SK-N-SH treated with all-trans-retinoic acid at 6 μM for 48 hours (cell line): Measurements from ENCODE around the gene ANKRD65.
"Not testable (repeated sequence)": the region's sequence is repeated elsewhere in the genome, so short reads cannot be mapped to it uniquely, and the experiment has no call there.

ENCODE experiments used
- ATAC-seq: fragments of 200-7000 bp; cut with Tn5 transposase; 3 replicates; pipeline ENCODE4 v1.9.1; 2020; ENCODE audit warnings: mild to moderate bottlenecking, moderate library complexity
- ARNTL ChIP-seq: fragments of 450-650 bp; formaldehyde crosslinking; IDR thresholded peaks from 2 replicates; pipeline ENCODE4 v1.5.0; 2020; ENCODE audit warnings: low read depth, mild to moderate bottlenecking, moderate library complexity, borderline replicate concordance
- BACH2 ChIP-seq: fragments of 250-450 bp; sonication (Bioruptor Pico); IDR thresholded peaks from 2 replicates; pipeline ENCODE4 v1.9.0; 2021; ENCODE audit warnings: mild to moderate bottlenecking, borderline replicate concordance
- CSDC2 ChIP-seq: fragments of 250-450 bp; sonication (Bioruptor Pico); IDR thresholded peaks from 2 replicates; pipeline ENCODE4 v1.5.0; 2020; ENCODE audit warnings: mild to moderate bottlenecking, moderate library complexity
- ESRRG ChIP-seq: fragments of 250-450 bp; sonication (Bioruptor Pico); IDR thresholded peaks from 2 replicates; pipeline ENCODE4 v1.6.1; 2021; ENCODE audit warnings: mild to moderate bottlenecking
- GLIS3 ChIP-seq: fragments of 250-450 bp; sonication (Bioruptor Pico); IDR thresholded peaks from 2 replicates; pipeline ENCODE4 v1.5.0; 2020; ENCODE audit warnings: mild to moderate bottlenecking, moderate library complexity
- OSR1 ChIP-seq: fragments of 250-450 bp; sonication (Bioruptor Pico); IDR thresholded peaks from 2 replicates; pipeline ENCODE4 v1.8.0; 2022; ENCODE audit warnings: moderate library complexity, mild to moderate bottlenecking, inconsistent platforms
- PPARA ChIP-seq: fragments of 250-450 bp; sonication (Bioruptor Pico); IDR thresholded peaks from 2 replicates; pipeline ENCODE4 v1.5.0; 2020; ENCODE audit warnings: mild to moderate bottlenecking, borderline replicate concordance
- RARB ChIP-seq: fragments of 250-450 bp; sonication (Bioruptor Pico); IDR thresholded peaks from 2 replicates; pipeline ENCODE4 v1.8.0; 2021; ENCODE audit warnings: mild to moderate bottlenecking, moderate library complexity
- SNAI2 ChIP-seq: fragments of 250-450 bp; sonication (Bioruptor Pico); IDR thresholded peaks from 2 replicates; pipeline ENCODE4 v1.5.0; 2020; ENCODE audit warnings: mild to moderate bottlenecking, moderate library complexity
- TCF4 ChIP-seq: fragments of 250-450 bp; sonication (Bioruptor Pico); IDR thresholded peaks from 2 replicates; pipeline ENCODE4 v1.8.0; 2021; ENCODE audit warnings: mild to moderate bottlenecking, moderate library complexity, borderline replicate concordance
- TOX ChIP-seq: fragments of 250-450 bp; sonication (Bioruptor Pico); IDR thresholded peaks from 2 replicates; pipeline ENCODE4 v1.8.0; 2021; ENCODE audit warnings: mild to moderate bottlenecking, moderate library complexity, borderline replicate concordance
- ZC3H10 ChIP-seq: fragments of 250-450 bp; sonication (Bioruptor Pico); IDR thresholded peaks from 2 replicates; pipeline ENCODE4 v1.5.1; 2021; ENCODE audit warnings: mild to moderate bottlenecking, moderate library complexity
- ZFP3 ChIP-seq: fragments of 250-450 bp; sonication (Bioruptor Pico); IDR thresholded peaks from 2 replicates; pipeline ENCODE4 v1.5.0; 2020; ENCODE audit warnings: mild to moderate bottlenecking, moderate library complexity
- ZFP30 ChIP-seq: fragments of 450-650 bp; formaldehyde crosslinking; IDR thresholded peaks from 2 replicates; pipeline ENCODE4 v1.5.0; 2022; ENCODE audit warnings: mild to moderate bottlenecking, moderate library complexity
- ZNF565 ChIP-seq: fragments of 450-650 bp; formaldehyde crosslinking; conservative IDR thresholded peaks from 2 replicates; pipeline ENCODE4 v1.5.0; 2020; ENCODE audit warnings: low read depth, mild to moderate bottlenecking, moderate library complexity
- ZNF70 ChIP-seq: fragments of 450-650 bp; formaldehyde crosslinking; IDR thresholded peaks from 2 replicates; pipeline ENCODE4 v1.5.0; 2020; ENCODE audit warnings: mild to moderate bottlenecking, moderate library complexity
- ZNF8 ChIP-seq: fragments of 450-650 bp; formaldehyde crosslinking; IDR thresholded peaks from 2 replicates; pipeline ENCODE4 v1.5.0; 2020; ENCODE audit warnings: mild to moderate bottlenecking, moderate library complexity
- TF ChIP-seq, protein P1 (sequence below): fragments of 250-450 bp; sonication (Bioruptor Pico); IDR thresholded peaks from 2 replicates; pipeline ENCODE4 v1.5.1; 2021; ENCODE audit warnings: mild to moderate bottlenecking, moderate library complexity
- TF ChIP-seq, protein P2 (sequence below): fragments of 250-450 bp; sonication (Bioruptor Pico); IDR thresholded peaks from 2 replicates; pipeline ENCODE4 v1.8.0; 2021; ENCODE audit warnings: low read depth, mild to moderate bottlenecking, moderate library complexity, borderline replicate concordance
- TF ChIP-seq, protein P3 (sequence below): fragments of 250-450 bp; sonication (Bioruptor Pico); IDR thresholded peaks from 2 replicates; pipeline ENCODE4 v1.5.1; 2020; ENCODE audit warnings: low read depth, mild to moderate bottlenecking, moderate library complexity

Gene ANKRD65

DNA sequence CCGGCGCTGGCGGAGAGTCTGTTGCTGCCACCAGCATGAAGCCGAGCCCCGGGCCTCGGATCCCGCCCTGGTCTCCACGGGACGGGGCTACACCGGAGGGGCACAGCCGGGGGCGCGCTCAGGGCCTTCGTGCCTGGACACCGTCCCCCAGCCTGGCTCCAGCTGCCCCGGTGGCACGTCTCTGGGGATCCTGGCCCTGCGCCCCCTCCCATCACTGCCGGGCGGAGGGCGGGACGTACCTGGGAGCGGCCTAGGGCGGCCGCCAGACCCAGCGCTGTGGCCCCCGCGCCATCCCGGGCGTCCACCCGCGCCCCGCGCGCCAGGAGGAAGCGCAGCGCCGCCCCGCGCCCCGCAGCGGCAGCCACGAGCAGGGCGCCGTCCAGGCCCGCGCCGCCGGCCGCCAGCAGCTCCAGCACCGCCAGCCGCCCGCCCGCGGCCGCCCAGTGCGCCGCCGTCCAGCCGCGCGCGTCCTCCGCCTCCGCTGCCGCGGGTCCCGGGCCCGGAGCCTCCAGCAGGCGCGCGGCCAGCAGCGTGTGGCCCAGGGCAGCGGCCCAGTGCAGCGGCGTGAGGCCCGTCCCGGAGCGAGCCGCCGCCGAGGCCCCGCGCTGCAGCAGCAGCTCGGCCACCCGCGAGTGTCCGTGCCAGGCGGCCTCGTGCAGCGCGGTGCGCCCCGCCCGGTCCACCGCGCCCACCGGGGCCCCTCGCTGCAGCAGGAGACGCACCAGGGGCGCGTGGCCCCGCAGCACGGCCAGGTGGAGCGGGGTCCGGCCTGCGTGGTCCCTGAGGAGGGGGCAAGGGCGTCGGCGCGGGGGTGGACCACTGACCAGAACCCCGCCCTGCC lies 1.0 kb downstream of the ANKRD65 start:
- TF ChIP-seq ESRRG (CRISPR knock-in tag): no peak
- TF ChIP-seq TOX (CRISPR knock-in tag): no peak
- TF ChIP-seq, protein P1, sequence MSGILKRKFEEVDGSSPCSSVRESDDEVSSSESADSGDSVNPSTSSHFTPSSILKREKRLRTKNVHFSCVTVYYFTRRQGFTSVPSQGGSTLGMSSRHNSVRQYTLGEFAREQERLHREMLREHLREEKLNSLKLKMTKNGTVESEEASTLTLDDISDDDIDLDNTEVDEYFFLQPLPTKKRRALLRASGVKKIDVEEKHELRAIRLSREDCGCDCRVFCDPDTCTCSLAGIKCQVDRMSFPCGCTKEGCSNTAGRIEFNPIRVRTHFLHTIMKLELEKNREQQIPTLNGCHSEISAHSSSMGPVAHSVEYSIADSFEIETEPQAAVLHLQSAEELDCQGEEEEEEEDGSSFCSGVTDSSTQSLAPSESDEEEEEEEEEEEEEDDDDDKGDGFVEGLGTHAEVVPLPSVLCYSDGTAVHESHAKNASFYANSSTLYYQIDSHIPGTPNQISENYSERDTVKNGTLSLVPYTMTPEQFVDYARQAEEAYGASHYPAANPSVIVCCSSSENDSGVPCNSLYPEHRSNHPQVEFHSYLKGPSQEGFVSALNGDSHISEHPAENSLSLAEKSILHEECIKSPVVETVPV (CRISPR knock-in tag): no peak
- TF ChIP-seq BACH2 (CRISPR knock-in tag): no peak
- TF ChIP-seq RARB (CRISPR knock-in tag): no peak
- TF ChIP-seq ZC3H10: no peak
- TF ChIP-seq, protein P2, sequence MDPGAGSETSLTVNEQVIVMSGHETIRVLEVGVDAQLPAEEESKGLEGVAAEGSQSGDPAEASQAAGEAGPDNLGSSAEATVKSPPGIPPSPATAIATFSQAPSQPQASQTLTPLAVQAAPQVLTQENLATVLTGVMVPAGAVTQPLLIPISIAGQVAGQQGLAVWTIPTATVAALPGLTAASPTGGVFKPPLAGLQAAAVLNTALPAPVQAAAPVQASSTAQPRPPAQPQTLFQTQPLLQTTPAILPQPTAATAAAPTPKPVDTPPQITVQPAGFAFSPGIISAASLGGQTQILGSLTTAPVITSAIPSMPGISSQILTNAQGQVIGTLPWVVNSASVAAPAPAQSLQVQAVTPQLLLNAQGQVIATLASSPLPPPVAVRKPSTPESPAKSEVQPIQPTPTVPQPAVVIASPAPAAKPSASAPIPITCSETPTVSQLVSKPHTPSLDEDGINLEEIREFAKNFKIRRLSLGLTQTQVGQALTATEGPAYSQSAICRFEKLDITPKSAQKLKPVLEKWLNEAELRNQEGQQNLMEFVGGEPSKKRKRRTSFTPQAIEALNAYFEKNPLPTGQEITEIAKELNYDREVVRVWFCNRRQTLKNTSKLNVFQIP (CRISPR knock-in tag): no peak
- TF ChIP-seq ZNF8 (CRISPR knock-in tag): no peak
- no peak for TF ChIP-seq PPARA (CRISPR knock-in tag)
- TF ChIP-seq ZNF70 (CRISPR knock-in tag): no peak
- TF ChIP-seq, all 23 proteins: peak for 0
- ATAC-seq: no peak

DNA sequence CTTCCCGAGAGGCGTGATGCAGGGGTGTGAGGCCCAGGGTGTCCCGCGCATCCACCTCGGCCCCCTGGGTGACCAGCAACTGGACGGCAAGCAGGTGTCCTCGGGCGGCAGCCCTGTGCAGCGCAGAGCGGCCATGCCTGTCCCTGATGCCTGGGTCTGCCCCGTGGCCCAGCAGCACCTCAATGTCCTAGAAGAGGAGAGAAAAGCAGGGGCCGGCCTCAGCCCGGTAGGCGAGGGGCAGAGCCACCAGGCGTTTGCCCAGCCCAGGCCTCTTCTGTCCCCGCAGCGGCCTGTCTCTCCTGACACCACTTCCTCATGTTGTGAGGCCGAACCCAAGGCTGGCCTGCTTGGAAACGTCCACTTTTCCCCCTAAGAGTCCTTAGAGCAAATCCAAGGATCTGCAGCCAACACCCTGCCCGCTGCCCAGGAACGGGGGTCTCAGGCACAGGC lies 1.7 kb downstream of the ANKRD65 start:
- no peak for ATAC-seq
- TF ChIP-seq GLIS3 (CRISPR knock-in tag) (no peak), ZNF565 (CRISPR knock-in tag) (no peak), ZFP3 (CRISPR knock-in tag) (no peak), CSDC2 (no peak), ZFP30 (CRISPR knock-in tag) (no peak), ZNF8 (CRISPR knock-in tag) (no peak), SNAI2 (CRISPR knock-in tag) (no peak), OSR1 (CRISPR knock-in tag) (no peak), TOX (CRISPR knock-in tag) (no peak), ZNF70 (CRISPR knock-in tag) (no peak), BACH2 (CRISPR knock-in tag) (no peak), ARNTL (no peak), ZC3H10 (no peak)
- TF ChIP-seq, protein P3, sequence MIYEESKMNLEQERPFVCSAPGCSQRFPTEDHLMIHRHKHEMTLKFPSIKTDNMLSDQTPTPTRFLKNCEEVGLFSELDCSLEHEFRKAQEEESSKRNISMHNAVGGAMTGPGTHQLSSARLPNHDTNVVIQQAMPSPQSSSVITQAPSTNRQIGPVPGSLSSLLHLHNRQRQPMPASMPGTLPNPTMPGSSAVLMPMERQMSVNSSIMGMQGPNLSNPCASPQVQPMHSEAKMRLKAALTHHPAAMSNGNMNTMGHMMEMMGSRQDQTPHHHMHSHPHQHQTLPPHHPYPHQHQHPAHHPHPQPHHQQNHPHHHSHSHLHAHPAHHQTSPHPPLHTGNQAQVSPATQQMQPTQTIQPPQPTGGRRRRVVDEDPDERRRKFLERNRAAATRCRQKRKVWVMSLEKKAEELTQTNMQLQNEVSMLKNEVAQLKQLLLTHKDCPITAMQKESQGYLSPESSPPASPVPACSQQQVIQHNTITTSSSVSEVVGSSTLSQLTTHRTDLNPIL: no peak

DNA sequence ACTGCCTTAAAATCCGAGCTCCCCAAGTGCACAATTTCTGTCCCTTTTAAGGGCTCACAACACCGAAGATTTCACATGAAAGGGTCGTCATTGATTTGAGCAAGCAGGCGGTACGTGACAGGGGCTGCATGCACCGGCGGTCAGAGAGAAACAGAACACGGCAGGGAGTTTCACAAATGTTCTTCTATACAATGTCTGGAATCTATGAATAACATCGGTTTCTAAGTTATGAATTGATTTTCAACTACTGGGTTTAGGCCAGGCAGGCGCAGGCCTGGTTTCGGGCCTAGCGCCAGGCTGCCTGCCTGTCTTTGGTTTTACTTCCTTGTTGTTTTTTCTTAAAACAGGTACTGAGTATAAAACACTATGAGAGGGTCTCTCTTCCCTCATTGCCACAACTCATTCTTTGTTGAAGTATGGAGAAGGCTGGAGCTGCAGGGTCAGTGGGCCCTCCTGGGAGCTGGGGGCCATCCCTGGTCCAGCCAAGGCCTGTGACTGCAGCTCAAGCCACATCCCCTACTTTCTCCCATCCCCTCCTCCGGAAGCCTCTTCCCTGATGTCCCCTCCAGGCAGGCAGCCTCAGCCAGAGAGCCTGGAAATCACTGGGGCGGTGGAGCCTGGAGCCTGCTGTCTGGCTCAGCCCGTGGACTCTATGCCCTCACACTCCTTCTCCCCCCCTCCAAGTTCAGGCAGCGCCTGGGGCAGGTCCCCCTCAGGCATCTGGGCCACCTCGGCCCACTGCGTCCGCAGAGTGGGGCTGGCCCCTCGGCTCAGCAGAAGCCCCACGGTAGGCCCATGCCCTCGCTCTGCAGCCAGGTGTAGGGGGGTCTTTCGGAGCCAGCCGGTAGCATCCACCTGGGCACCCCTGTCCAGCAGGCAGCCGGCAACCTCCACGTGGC lies 2.4 kb downstream of the ANKRD65 start:
- no peak for ATAC-seq
- TF ChIP-seq PPARA (CRISPR knock-in tag) (no peak), ARNTL (no peak), BACH2 (CRISPR knock-in tag) (no peak), ESRRG (CRISPR knock-in tag) (no peak), TCF4 (CRISPR knock-in tag) (no peak), OSR1 (CRISPR knock-in tag) (no peak), RARB (CRISPR knock-in tag) (no peak), SNAI2 (CRISPR knock-in tag) (no peak), ZNF565 (CRISPR knock-in tag) (no peak), ZFP30 (CRISPR knock-in tag) (no peak), ZFP3 (CRISPR knock-in tag) (no peak)
- TF ChIP-seq, protein P1 (CRISPR knock-in tag): no peak

DNA sequence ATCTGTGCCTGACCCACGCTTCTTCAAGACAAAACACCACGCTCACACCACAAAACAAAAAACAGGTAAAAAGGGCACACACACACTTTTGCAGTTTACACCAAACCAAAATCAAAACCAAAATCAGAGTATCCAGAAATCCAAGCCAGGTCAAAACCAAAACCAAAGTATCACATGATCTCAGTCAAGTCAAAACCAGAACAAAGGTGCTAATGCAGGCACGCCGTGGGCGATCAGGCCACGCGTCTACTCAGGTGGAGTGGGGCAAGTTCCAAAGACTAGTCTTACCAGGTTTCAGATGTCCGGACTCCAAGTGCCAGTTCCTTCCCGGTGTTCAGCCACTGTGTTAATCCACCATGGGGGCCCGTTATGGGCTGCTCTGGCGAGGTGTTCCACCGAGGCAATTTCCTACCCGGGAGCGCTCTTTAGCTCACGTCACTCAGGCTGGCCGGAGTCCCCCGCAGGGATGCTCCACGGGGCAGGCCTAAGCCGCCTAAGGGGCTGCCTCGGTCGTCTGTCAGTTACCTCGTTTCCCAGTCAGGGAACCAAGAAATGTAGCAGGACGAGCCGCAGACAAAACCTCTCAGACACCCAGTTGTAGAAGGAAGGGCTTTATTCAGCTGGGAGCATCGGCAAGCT lies 3.1 kb downstream of the ANKRD65 start:
- ATAC-seq: not testable (repeated sequence)

DNA sequence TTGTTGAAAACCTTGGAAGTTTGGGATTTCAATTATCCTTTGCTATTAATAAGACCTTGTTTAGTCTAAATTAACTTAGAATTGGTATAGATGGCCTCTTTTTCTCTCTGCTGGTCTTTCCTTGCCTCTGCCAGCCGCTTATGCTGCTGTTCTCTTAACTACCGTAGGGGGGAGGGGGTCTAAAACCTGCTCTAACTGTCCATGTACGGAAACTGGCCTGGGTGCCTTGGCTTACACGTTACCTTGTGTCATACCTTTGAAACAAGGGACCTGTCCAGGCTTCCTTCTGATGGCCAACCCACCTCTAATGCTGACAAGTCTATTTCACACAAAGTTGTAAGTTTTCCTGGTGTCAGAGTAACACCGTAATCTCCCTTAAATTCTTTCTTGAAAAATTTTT lies 3.7 kb downstream of the ANKRD65 start:
- ATAC-seq: not testable (repeated sequence)
